GM12872 (cell line): Measurements from ENCODE around the gene MAP3K14.

Experiments used
- TF ChIP-seq, protein P1 (sequence below): IDR thresholded peaks from 3 replicates; pipeline ENCODE4 v1.5.1; 2011; ENCODE audit warnings: low read depth, mild to moderate bottlenecking, low read length, moderate library complexity; ENCODE audit not compliant: insufficient read depth

The MAP3K14 gene

GRCh38 chr17:45235416-45236281 is 81.2 kb downstream of the MAP3K14 start:
- TF ChIP-seq, protein P1, sequence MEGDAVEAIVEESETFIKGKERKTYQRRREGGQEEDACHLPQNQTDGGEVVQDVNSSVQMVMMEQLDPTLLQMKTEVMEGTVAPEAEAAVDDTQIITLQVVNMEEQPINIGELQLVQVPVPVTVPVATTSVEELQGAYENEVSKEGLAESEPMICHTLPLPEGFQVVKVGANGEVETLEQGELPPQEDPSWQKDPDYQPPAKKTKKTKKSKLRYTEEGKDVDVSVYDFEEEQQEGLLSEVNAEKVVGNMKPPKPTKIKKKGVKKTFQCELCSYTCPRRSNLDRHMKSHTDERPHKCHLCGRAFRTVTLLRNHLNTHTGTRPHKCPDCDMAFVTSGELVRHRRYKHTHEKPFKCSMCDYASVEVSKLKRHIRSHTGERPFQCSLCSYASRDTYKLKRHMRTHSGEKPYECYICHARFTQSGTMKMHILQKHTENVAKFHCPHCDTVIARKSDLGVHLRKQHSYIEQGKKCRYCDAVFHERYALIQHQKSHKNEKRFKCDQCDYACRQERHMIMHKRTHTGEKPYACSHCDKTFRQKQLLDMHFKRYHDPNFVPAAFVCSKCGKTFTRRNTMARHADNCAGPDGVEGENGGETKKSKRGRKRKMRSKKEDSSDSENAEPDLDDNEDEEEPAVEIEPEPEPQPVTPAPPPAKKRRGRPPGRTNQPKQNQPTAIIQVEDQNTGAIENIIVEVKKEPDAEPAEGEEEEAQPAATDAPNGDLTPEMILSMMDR, result peak; percentile 93

- TF ChIP-seq, protein P1, result peak; percentile 76
Observed at GRCh38 chr17:45234641-45235415, 82.0 kb downstream of the MAP3K14 start.

DNA sequence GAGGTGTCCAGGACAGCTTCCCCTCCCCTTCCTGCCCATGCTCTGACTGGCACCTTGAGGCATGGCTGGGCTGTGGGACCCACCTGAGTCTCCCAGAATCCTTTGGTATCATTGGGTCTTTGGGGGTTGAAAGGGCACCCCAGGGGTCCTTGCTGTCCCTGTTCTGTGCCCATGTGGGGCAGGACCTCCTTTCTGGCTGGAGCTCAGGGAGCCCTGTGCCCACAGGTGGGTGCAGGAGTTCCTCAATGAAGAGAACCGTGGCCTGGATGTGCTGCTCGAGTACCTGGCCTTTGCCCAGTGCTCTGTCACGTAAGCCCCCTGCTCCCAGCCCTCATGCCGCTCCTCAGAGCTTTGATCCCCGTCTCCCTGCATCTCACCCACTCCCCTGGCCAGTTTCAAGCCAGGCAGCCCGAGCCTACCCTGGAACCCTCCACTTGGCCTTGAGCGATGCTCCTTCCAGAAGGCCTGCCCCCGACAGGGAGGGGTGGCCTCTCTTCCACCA is 83.3 kb downstream of the MAP3K14 start:
- TF ChIP-seq, protein P1, result no peak

GRCh38 chr17:45232514-45233422 is 84.1 kb downstream of the MAP3K14 start:
- TF ChIP-seq, protein P1, result no peak

DNA sequence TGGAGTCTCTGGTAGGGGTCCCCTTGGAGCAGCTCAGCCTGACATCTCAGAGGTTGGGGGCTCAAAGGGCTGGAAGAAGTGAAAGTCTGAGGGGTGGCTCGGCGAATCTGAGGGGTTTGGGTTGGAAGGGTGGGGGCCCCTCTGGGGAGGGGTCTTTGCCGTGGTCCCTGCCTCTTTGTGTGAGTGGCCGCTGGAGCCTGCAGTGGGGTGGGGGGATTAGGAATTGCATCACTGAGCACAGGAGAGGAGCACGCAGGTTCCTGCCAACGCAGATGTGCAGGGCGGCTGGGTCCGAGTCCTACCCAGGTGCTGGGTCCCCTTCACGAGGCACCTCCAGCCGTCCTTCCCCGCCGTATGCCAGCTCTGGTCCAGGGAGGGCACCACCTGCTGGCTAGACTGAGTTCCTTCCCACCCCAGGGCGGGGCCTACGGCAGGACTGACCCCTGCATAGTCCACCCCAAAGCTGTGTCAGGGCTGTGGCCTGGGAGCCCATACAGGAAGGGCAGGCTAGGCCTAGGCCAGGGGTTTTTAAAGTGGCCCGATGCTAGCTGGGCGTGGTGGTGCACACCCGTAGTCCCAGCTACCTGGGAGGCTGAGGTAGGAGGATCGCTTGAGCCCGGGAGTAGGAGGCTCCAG is 85.2 kb downstream of the MAP3K14 start:
- TF ChIP-seq, protein P1, result peak; percentile 45; the same call in 2 of the 3 replicates

DNA sequence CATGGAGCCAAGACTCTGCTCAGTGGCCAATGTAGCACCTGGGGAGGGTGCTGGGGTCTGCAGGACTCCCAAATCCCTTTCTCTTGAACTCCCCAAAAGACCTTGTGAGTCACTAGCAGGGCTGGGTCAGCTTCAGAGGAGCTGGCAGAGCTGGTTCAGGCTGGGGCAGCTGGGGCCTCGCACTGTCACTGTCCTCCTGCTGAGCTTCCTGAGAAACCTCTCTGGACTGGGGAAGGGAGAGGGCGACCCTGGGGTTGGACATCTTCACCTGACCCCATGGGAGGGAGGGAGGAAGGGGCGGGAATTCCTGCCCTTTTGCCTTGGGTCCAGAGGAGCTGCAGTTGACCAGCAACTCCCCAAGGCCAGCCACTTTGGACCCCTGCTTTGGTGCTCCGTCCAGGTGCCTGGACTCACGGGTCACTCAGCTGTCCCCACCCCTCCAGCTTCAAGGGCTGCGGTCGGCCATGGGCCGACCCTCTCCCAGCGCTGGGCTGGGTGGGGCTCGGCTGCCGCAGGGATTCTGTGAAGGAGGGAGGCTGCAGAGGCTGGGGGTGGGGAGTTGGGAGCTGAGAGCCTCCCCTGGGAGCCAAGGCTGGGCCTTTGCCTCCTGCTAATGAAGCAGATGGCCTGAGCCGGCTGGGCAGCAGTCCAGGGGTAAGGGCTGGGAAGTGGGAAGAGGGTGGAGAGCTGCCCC is 85.9 kb downstream of the MAP3K14 start:
- TF ChIP-seq, protein P1, result no peak
